GM15510 (cell line): Measurements from ENCODE around the gene ZNF695.
A peak's percentile ranks its signal among the peaks of the same experiment; 100 is the strongest.

ENCODE experiments used
- POLR2A ChIP-seq: IDR thresholded peaks from 3 replicates; pipeline ENCODE4 v1.6.1; 2011; ENCODE audit warnings: borderline replicate concordance; ENCODE audit not compliant: insufficient read length; ENCODE audit errors: extremely low read depth

The ZNF695 gene

DNA sequence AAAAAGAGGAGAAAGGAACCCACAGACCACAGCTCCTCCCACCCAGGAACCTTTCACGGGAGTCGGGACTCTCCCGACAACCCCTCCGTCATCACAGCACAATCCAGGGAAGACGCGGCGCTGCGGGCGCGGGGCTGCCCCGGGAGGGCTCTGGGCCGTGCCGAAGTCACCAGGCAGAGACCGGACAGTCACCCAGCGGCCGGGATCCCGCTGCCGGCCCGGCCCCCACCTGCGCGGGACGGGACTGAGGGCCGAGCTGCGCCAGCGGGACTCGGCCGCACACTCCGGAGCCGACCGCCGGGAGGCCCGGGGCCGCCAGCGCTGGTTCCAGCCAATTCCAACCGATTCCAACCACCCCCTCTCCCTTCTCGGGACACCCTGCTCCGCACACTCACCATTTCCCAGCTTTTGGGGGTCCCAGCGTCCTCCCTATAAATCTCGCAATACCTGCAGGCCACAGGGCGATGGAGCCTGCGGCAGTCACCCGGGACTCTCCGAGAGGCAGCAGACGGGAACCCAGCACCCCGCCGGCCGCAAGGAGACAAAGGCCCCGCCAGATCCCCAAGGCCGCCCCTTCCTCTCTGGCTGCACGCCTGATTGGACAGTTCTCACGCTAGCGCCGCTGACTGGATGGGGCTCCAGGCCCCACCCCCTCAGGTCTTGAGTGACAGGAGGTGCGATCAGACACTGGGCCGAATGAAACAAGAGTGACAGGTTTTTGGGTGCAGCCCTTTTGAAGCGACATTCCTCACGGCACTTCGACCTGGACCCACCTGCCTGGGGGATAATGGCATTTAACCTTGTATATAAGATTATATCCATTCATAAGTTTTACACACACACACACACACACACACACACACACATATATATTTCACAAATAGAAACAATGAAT lies at the start of gene ZNF695:
ZNF695 (minus strand) TSS at position 547 of the 895 bp plus-strand sequence; CDS start at position 398, 149 bp downstream.
- TF ChIP-seq POLR2A, result peak; percentile 73

DNA sequence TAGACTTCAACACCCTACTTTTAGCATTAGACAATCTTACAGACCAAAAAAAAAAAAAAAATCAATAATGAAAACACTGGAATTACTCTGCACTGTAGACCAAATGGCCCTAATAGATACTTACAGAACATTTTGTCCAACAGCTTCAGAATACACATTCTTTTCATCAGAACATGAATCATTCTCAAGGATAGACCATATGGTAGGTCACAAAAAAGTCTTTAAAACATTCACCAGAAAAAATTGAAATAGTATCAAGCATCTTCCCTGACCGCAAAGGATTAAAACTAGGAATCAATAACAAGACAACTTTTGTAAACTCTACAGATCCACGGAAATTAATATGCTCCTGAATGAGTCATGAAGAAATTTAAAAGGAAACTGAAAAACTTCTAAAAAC lies 48.2 kb upstream of the ZNF695 start:
- no peak for TF ChIP-seq POLR2A

DNA sequence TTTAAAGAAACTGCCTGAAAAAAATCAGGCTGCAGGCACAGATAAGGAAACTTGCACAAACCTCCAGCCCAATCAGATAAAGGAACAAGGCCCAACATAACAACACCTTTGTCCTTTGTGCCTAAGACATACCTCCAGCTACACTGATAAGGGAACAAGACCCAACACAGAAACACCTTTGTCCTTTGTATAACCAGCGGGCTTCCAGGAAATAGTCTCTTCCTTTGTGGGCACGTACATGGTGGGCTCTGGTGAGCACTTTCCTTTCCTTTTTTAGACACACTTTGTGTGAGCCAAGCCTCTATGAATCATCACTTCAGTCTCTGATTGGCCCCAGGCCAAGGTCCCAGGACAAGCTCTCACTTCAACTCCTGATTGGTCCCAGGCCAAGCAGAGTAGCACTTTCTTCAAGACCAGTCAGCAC lies 47.1 kb upstream of the ZNF695 start:
- TF ChIP-seq POLR2A, result no peak

DNA sequence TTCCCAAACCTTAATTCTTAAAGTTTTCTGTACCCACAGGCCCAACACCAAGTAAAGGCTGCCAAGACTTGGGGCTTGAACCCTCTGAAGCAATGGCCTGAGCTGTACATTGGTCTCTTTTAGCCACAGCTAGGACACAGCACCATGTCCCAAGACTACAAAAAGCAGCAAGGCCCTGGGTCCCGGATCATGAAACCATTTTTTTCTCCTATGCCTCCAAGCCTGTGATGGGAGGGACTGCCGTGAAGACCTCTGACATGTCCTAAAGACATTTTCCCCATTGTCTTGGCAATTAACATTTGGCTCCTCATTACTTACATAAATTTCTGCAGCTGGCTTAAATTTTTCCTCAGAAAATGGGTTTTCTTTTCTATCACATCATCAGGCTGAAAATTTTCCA lies 39.8 kb upstream of the ZNF695 start:
- TF ChIP-seq POLR2A, result no peak

DNA sequence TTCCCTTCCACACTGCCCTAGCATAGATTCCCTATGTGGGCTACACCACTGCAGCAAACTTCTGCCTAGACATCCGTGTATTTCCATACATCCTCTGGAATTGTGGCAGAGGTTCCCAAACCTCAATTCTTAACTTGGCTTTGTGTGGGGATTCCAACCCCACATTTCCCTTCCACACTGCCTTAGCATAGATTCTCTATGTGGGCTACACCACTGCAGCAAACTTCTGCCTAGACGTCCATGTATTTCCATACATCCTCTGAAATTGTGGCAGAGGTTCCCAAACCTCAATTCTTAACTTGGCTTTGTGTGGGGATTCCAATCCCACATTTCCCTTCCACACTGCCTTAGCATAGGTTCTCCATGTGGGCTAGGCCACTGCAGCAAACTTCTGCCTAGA lies 39.4 kb upstream of the ZNF695 start:
- TF ChIP-seq POLR2A, result no peak

DNA sequence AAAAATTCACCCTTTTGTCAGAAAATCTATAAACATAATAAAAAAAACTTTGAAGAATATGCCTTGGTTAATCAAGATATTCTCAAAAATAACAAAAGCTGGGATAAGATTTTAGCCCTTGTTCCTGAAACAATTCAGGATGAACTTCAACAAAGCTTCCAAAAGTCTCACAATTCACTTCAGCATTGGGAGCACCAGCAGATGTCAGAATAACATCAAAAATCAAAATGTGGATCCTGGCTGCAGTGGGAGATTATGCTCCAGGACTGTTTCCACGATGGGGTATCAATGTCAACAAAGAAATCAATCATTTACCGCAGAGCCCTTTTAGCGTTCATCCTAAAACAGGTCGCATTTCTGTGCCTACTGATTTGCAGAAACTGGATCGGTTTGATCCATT lies 35.5 kb upstream of the ZNF695 start:
- TF ChIP-seq POLR2A, result no peak

DNA sequence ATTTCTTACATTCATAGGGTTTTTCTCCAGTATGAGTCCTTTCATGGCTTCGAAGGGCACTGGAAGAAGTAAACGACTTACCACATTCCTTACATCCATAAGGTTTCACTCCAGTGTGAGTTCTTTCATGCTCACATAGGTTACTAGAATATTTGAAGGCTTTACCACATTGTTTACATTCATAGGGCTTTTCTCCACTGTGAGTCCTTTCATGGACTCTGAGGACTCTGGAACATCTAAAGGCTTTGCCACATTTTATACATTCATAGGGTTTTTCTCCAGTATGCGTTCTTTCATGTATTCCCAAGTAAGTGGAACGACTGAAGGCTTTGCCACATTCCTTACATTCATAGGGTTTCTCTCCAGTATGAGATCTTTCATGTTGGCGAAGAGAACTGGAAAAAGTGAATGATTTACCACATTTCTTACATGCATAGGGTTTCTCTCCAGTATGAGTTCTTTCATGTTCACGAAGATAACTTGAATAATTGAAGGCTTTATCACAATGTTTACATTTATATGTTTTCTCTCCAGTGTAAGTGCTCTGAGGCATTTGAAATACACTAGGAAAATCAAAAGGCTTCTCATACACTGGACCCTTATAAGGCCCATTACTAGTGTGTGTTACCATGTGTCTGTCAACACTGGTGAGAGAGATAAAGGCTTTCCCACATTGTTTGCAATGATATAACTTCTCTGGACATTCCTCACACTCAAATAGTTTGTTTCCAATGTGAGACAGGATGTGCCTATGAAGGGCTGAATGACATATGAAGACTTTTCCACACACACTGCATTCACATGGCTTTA lies 29.9 kb upstream of the ZNF695 start:
- TF ChIP-seq POLR2A, result no peak

DNA sequence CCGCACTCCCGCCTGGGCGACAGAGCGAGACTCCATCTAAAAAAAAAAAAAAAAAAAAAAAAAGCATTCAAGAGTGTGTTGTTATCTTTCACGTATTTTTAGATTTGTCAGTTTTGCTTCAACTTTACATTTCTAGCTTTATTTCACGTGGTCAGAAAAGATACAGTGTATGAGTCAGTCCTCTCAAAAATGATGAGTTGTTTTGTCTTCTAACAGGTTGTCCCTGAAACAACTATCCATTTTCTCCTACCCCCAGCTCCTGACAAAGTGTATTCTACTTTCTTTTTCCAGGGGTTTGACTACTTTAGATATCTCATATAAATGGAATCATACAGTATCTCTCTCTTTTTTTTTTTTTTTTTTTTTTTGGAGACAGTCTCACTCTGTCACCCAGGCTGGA lies 5.5 kb upstream of the ZNF695 start:
- TF ChIP-seq POLR2A, result no peak

DNA sequence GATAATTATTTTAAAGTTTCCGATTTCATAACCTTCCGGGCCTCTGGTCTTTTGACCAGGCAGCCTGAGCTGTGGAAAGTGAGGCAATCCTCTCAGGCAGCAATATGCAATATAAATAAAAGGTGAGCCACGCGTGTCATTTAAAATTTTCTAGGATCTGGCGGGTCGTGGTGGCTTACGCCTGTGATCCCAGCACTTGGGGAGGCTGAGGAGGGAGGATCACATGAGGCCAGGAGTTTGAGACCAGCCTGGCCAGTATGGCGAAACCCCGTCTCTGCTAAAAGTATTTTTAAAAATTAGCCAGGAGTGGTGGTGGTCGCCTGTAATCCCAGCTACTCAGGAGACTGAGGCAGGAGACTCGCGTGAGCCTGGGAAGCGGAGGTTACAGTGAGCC lies 546 bp upstream of the ZNF695 start:
- no peak for TF ChIP-seq POLR2A

DNA sequence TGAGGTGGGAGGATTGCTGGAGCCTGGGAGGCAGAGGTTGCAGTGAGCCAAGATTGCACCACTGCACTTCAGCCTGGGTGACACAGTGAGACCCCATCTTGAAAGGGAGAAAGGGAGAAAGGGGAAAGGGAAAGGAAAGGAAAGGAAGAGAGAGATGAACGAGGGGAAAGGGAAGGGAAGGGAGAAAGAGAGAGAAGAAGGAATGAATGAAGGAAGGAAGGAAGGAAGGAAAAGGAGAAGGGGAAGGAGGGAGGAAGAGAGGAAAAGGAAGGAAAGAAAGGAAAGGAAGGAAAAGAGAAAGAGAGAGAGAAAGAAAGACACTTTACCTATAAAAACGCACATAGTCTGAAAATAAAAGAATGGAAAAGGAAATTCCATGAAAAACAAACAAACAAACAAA lies 18.0 kb downstream of the ZNF695 start:
- no peak for TF ChIP-seq POLR2A

DNA sequence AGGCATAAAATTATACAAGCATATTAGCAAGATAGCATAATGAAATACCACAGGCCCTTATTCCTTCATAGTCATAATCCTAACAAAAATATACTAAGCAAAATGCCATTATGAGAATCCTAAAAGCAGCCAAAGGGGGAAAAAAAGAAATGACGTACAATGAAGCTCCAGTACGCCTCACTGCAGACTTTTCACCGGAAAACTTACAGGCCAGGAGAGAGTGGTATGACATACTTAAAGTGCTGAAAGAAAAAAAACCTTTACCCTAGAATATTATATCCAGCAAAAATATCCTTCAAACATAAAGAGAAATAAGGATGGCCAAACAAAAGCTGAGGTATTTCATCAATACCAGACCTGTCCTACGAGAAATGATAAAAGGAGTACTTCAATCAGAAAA lies 19.5 kb downstream of the ZNF695 start:
- no peak for TF ChIP-seq POLR2A

DNA sequence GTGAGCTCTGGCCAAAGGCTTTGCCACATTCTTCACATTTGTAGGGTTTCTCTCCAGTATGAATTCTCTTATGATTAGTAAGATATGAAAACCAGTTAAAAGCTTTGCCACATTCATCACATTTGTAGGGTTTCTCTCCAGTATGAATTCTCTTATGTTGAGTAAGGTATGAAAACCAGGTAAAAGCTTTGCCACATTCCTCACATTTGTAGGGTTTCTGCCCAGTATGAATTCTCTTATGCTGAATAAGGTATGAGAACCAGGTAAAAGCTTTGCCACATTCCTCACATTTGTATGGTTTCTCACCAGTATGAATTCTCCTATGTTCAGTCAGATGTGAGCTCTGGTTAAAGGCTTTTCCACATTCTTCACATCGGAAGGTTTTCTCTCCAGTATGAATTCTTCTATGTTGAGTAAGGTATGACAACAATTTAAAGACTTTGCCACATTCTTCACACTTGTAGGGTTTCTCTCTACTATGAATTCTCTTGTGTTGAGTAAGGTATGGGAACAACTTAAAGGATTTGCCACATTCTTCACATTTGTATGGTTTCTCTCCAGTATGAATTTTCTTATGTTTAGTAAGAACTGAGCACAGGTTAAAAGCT lies 20.7 kb downstream of the ZNF695 start:
- TF ChIP-seq POLR2A, result no peak

DNA sequence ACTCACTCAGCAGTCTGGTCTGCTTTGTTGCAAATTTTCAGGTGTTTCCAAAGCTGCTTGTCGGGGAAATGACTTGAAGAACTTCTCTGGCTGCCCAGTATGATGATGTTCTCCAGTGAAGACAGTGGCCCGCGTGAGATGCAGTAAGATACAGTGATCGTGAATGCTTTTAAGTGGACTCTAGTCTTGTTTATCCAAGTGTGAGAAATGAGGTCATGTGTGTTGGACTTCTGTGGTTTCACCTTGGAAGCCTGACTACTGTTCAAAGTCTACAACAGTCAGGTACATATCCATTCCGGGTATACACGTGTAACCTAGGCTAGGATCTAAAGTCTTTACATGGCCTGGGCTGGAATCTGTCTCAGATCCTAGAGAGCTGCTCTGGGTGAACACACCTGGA lies 29.1 kb downstream of the ZNF695 start:
- TF ChIP-seq POLR2A, result no peak

DNA sequence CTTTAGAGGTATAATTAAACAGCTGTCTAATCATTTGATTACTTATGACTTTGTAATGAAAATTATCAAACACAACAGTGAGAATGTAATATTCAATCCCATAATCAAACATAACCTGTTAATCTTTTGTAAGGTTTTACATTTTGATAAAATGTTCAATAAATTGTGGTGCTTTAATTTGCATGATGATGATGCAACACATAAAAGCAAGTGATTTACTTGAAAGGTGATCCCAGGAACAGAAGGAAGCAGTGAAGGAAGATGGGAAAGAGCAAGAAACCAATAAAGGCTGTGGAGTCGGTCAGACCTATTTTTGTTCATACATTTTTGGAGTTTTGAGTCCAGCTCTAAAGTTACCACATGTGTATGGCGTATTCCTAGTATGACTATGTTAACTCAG lies 29.6 kb downstream of the ZNF695 start:
- no peak for TF ChIP-seq POLR2A

DNA sequence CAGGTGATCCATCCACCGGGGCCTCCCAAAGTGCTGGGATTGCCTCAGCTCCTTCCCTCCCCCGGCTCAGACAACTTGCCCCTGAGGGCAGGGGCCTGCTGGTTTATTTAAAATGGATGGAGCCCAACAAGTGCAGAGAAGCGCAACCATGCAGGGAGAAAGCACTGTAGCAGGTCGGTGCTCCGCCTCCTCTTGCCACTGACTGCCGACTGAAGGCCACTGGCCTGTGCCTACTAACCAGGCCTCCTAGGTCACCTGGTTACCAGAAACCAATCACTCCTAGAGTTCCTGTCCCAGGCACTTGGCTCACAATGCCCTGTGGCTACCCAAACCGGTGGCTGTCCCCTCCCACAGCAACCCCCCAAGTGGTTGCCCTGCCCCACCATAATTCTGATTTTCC lies 35.9 kb downstream of the ZNF695 start:
- no peak for TF ChIP-seq POLR2A
